Mesenteric fat pad (tissue), 1 donor: Measurements from ENCODE around the gene PAQR7. TPM values are rescaled to one million over a fixed set of nuclear protein-coding genes. Genes with fewer than 3 reads are reported as not detected.

Experiments used
- DNase-seq: peaks from one replicate; pipeline ENCODE4 v3.0.0-alpha.2; 2020; ENCODE audit warnings: low spot score
- total RNA-seq: library from RNA; stranded (reverse); fragmentation: NEBNext Ultra II Directional; extraction: Animal tissue kit (Norgen Biotek cat#: 25700); gene quantifications from one replicate; pipeline ENCODE4 v1.2.1, GENCODE V29; 2021
- donor health status: DM: yes; HTN: yes; CAD: no.

Gene PAQR7
- total RNA-seq, 1 donor from 2014 or later, result 7.2 TPM

- no peak for DNase-seq
Observed at GRCh38 chr1:25874635-25875153, 814 bp downstream of the PAQR7 start.

GRCh38 chr1:25874209-25874608 lies 1.3 kb downstream of the PAQR7 start:
- DNase-seq, result no peak

GRCh38 chr1:25873120-25873519 lies 2.4 kb downstream of the PAQR7 start:
- DNase-seq, result no peak

- DNase-seq, result no peak
Observed at GRCh38 chr1:25872713-25873112, 2.8 kb downstream of the PAQR7 start.

GRCh38 chr1:25871704-25872494 lies 3.6 kb downstream of the PAQR7 start:
- DNase-seq, result peak; percentile 41

- DNase-seq, result peak; percentile 59
Observed at GRCh38 chr1:25871086-25871703, 4.3 kb downstream of the PAQR7 start.

- DNase-seq, result no peak
Observed at GRCh38 chr1:25870614-25871013, 4.9 kb downstream of the PAQR7 start.

GRCh38 chr1:25869909-25870606 lies 5.5 kb downstream of the PAQR7 start:
- peak; percentile 28 for DNase-seq

- DNase-seq, result peak; percentile 51
Observed at GRCh38 chr1:25867210-25867991, 8.1 kb downstream of the PAQR7 start.

GRCh38 chr1:25866288-25866687 lies 9.2 kb downstream of the PAQR7 start:
- no peak for DNase-seq

GRCh38 chr1:25864434-25864833 lies 11.1 kb downstream of the PAQR7 start:
- peak; percentile 12 for DNase-seq

GRCh38 chr1:25863486-25864262 lies 11.8 kb downstream of the PAQR7 start:
- DNase-seq, result peak; percentile 85

- peak; percentile 82 for DNase-seq
Observed at GRCh38 chr1:25862785-25863485, 12.6 kb downstream of the PAQR7 start.

GRCh38 chr1:25861316-25862286 lies 13.9 kb downstream of the PAQR7 start:
- DNase-seq, result peak; percentile 60

- DNase-seq, result peak; percentile 97
Observed at GRCh38 chr1:25858906-25859789, 16.4 kb downstream of the PAQR7 start, which contains the start of gene AUNIP. AUNIP (minus strand) TSS chr1:25859457; CDS start chr1:25859357, 100 bp downstream.

- DNase-seq, result no peak
Observed at GRCh38 chr1:25858494-25858893, 17.0 kb downstream of the PAQR7 start.

GRCh38 chr1:25856856-25857255 lies 18.7 kb downstream of the PAQR7 start:
- DNase-seq, result no peak
